ENCODE results near the gene NCS1.

DNA sequence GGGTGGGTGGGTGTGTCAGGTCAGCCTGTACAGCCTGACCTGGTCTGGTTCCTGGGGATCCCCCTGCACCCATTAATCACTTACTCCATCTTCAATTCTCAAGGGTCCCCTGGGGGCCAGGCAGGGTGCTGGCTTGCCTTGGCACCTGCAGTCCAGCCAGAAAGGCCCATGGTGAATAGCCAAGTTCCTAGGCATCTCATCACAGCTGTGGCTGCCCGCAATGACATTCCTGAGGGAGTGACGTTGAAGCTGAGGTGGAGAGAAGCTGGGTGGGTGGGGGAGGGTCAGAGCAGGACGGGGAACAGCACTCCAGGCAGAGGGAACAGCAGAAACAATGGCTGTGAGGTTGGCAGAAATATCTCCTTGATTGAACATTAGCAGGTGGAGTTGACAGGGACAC is 103.9 kb downstream of the NCS1 start:
- TF ChIP-seq POLR2AphosphoS5 (IDR thresholded peaks at IDR 0.05; ENCODE audit: low read depth, low read length) (no peak), SIN3A (IDR thresholded peaks at IDR 0.05; ENCODE audit: borderline replicate concordance, insufficient read depth, low read length) (no peak)
